ENCODE data around the gene LRRC8D.

LRRC8D gene

GRCh38 chr1:89854140-89854539 is 33.3 kb downstream of the LRRC8D start:
- FAIRE-seq = no peak
- TF ChIP-seq CTCF (IDR thresholded peaks at IDR 0.05; ENCODE audit: insufficient read depth, missing control alignments) = no peak
- no peak for DNase-seq (ENCODE audit: insufficient read length, low spot score)

GRCh38 chr1:89855413-89856123 is 34.7 kb downstream of the LRRC8D start:
- DNase-seq (ENCODE audit: insufficient read length, low spot score) (no peak), FAIRE-seq (no peak)
- no peak for TF ChIP-seq CTCF (IDR thresholded peaks at IDR 0.05; ENCODE audit: insufficient read depth, missing control alignments)

GRCh38 chr1:89863165-89863830 is 42.5 kb downstream of the LRRC8D start:
- TF ChIP-seq CTCF (IDR thresholded peaks at IDR 0.05; ENCODE audit: insufficient read depth, missing control alignments) = no peak
- DNase-seq (ENCODE audit: insufficient read length, low spot score) (no peak), FAIRE-seq (no peak)

- no peak for FAIRE-seq
- no peak for TF ChIP-seq CTCF (IDR thresholded peaks at IDR 0.05; ENCODE audit: insufficient read depth, missing control alignments)
- DNase-seq (ENCODE audit: insufficient read length, low spot score) = no peak
Observed at GRCh38 chr1:89865498-89866382, 44.9 kb downstream of the LRRC8D start.

GRCh38 chr1:89866568-89866967 is 45.7 kb downstream of the LRRC8D start:
- DNase-seq (ENCODE audit: insufficient read length, low spot score) (no peak), FAIRE-seq (no peak)
- TF ChIP-seq CTCF (IDR thresholded peaks at IDR 0.05; ENCODE audit: insufficient read depth, missing control alignments) = no peak

- no peak for DNase-seq (ENCODE audit: insufficient read length, low spot score)
- no peak for TF ChIP-seq CTCF (IDR thresholded peaks at IDR 0.05; ENCODE audit: insufficient read depth, missing control alignments)
- no peak for FAIRE-seq
Observed at GRCh38 chr1:89870998-89871397, 50.2 kb downstream of the LRRC8D start.
